SK-N-SH (cell line): ENCODE results near the gene CLK2. TPM values are rescaled to one million over a fixed set of nuclear protein-coding genes. Genes with fewer than 3 reads are reported as not detected.
A peak's percentile ranks its signal among the peaks of the same experiment; 100 is the strongest.
"Not testable (repeated sequence)": the region's sequence is repeated elsewhere in the genome, so short reads cannot be mapped to it uniquely, and the experiment has no call there.

Source experiments
- CTCF ChIA-PET: fragments of 300-600, 350-600 bp; formaldehyde crosslinking; extraction: SDS; loops from one replicate; lab custom pipeline; 2021; lab: Yijun Ruan, JAX
- POLR2A ChIA-PET: fragments of 350-600 bp; sonication (Branson Sonifier 250); formaldehyde crosslinking; extraction: SDS; loops from one replicate; lab custom pipeline; 2020; ENCODE audit warnings: antibody characterized with exemption, inconsistent platforms; lab: Yijun Ruan, JAX
- DNase-seq: peaks from one replicate; pipeline ENCODE4 v3.0.0; 2012
- H2AFZ ChIP-seq: fragments of 200-600 bp; sonication (generic); 2 replicates; pipeline ENCODE4 v1.8.1; 2016; ENCODE audit warnings: antibody characterized with exemption, mild to moderate bottlenecking, low read depth
- H3F3A ChIP-seq: fragments of 200-600 bp; sonication (generic); replicated peaks from 2 replicates; pipeline ENCODE3; 2016; ENCODE audit warnings: antibody characterized with exemption, mild to moderate bottlenecking; ENCODE audit not compliant: insufficient read depth
- H3K27ac ChIP-seq, 2 experiments: fragments of 200-500 bp in 1 of 2; fragments of 200-600 bp in 1 of 2; sonication (Bioruptor generic) in 1 of 2; sonication (generic), shearing (Covaris generic) in 1 of 2; 2 replicates each; pipeline versions ENCODE4 v1.5.1 to v1.6.1; 2014 to 2016; ENCODE audit warnings: low read depth in 2 of 2, inconsistent platforms in 1 of 2, low read length in 1 of 2, mild to moderate bottlenecking in 1 of 2, mixed read lengths in 1 of 2
- H3K27me3 ChIP-seq: fragments of 200-600 bp; sonication (generic), shearing (Covaris generic); 2 replicates; pipeline ENCODE4 v1.6.1; 2016; ENCODE audit warnings: mixed run types; ENCODE audit not compliant: insufficient read depth
- H3K36me3 ChIP-seq, 2 experiments: fragments of 200-500 bp in 1 of 2; fragments of 200-600 bp in 1 of 2; sonication (Bioruptor generic) in 1 of 2; sonication (generic) in 1 of 2; replicated peaks in 1 of 2; 2 replicates each; pipeline versions ENCODE3 to v1.5.1; 2014 to 2016; ENCODE audit warnings: low read length in 1 of 2, mild to moderate bottlenecking in 1 of 2; ENCODE audit not compliant: insufficient read depth in 2 of 2, control insufficient read depth in 1 of 2
- H3K4me1 ChIP-seq, 2 experiments: fragments of 200-500 bp in 1 of 2; fragments of 200-600 bp in 1 of 2; sonication (Bioruptor generic) in 1 of 2; sonication (generic), shearing (Covaris generic) in 1 of 2; 2 replicates each; pipeline versions ENCODE4 v1.5.1 to v1.6.1; 2014 to 2016; ENCODE audit warnings: low read depth in 1 of 2, low read length in 1 of 2, mixed run types in 1 of 2; ENCODE audit not compliant: insufficient read depth in 2 of 2, control insufficient read depth in 1 of 2
- H3K4me2 ChIP-seq: fragments of 200-600 bp; sonication (generic), shearing (Covaris generic); 2 replicates; pipeline ENCODE4 v1.6.1; 2017; ENCODE audit warnings: mixed run types
- H3K4me3 ChIP-seq, 2 experiments: fragments of 200-500 bp in 1 of 2; fragments of 200-600 bp in 1 of 2; sonication (Bioruptor generic) in 1 of 2; sonication (generic), shearing (Covaris generic) in 1 of 2; 2 replicates each; pipeline versions ENCODE4 v1.5.1 to v1.8.1; 2014 to 2016; ENCODE audit warnings: low read depth in 2 of 2, inconsistent platforms in 1 of 2, low read length in 1 of 2, mild to moderate bottlenecking in 1 of 2, mixed read lengths in 1 of 2, moderate library complexity in 1 of 2
- H3K79me2 ChIP-seq: fragments of 200-600 bp; sonication (generic); 2 replicates; pipeline ENCODE4 v1.8.1; 2017; ENCODE audit warnings: mild to moderate bottlenecking; ENCODE audit not compliant: insufficient read depth
- H3K9ac ChIP-seq: fragments of 200-600 bp; sonication (generic); 2 replicates; pipeline ENCODE4 v1.6.1; 2017; ENCODE audit warnings: mixed run types
- H3K9me2 ChIP-seq: fragments of 200-600 bp; sonication (generic); 2 replicates; pipeline ENCODE4 v1.6.1; 2017; ENCODE audit warnings: mixed run types
- H3K9me3 ChIP-seq: fragments of 200-600 bp; sonication (generic); 2 replicates; pipeline ENCODE4 v1.6.1; 2017; ENCODE audit warnings: mixed run types, mild to moderate bottlenecking, moderate library complexity
- H4K20me1 ChIP-seq: fragments of 200-600 bp; sonication (generic); 2 replicates; pipeline ENCODE4 v1.6.1; 2017; ENCODE audit warnings: mild to moderate bottlenecking, mixed run types; ENCODE audit not compliant: insufficient read depth
- CHD2 ChIP-seq: fragments of 150-350 bp; IDR thresholded peaks from 2 replicates; pipeline ENCODE4 v1.6.1; 2018; ENCODE audit warnings: low read length; ENCODE audit not compliant: partially characterized antibody
- CTCF ChIP-seq: fragments of 200-600 bp; sonication (generic); IDR thresholded peaks from 2 replicates; pipeline ENCODE4 v1.6.1; 2017; ENCODE audit warnings: antibody characterized with exemption, mild to moderate bottlenecking, moderate library complexity
- FOXJ3 ChIP-seq: sonication (generic); formaldehyde crosslinking; IDR thresholded peaks from 2 replicates; pipeline ENCODE4 v1.5.1; 2020; ENCODE audit warnings: mild to moderate bottlenecking, missing genetic modification reagents
- MXI1 ChIP-seq: IDR thresholded peaks from 2 replicates; pipeline ENCODE4 v1.6.1; 2012; ENCODE audit warnings: mild to moderate bottlenecking, low read depth, low read length, improper control_type of control experiment
- NFIC ChIP-seq: IDR thresholded peaks from 2 replicates; pipeline ENCODE4 v1.4.0; 2012; ENCODE audit warnings: borderline replicate concordance
- NRF1 ChIP-seq: IDR thresholded peaks from 2 replicates; pipeline ENCODE4 v1.6.1; 2012; ENCODE audit warnings: low read depth, mild to moderate bottlenecking, low read length
- RCOR1 ChIP-seq: fragments of 150-350 bp; IDR thresholded peaks from 2 replicates; pipeline ENCODE4 v1.6.1; 2017; ENCODE audit warnings: antibody characterized with exemption, low read length
- TAF1 ChIP-seq: IDR thresholded peaks from 2 replicates; pipeline ENCODE4 v1.6.1; 2012; ENCODE audit warnings: low read depth, mild to moderate bottlenecking, low read length, moderate library complexity, borderline replicate concordance
- TCF12 ChIP-seq: IDR thresholded peaks from 2 replicates; pipeline ENCODE4 v1.4.0; 2012
- WGBS: methylation state at CpG from one replicate; pipeline ENCODE4 v1.1.6; 2017; ENCODE audit warnings: low lambda C conversion rate; 5-methylcytosine and 5-hydroxymethylcytosine counted together
- polyA plus RNA-seq, 3 experiments: library from polyadenylated mRNA; depleted of rRNA; stranded (reverse); fragments of >200 nt; gene quantifications; 2 replicates each; pipeline ENCODE4 v1.2.3, GENCODE V29; 2012
- TF ChIP-seq, protein P1 (sequence below): IDR thresholded peaks from 2 replicates; pipeline ENCODE4 v1.4.0; 2012; ENCODE audit warnings: low read depth, borderline replicate concordance
- TF ChIP-seq, protein P2 (sequence below): IDR thresholded peaks from 2 replicates; pipeline ENCODE4 v1.4.0; 2012; ENCODE audit warnings: low read depth
- TF ChIP-seq, protein P3 (sequence below): fragments of 150-350 bp; IDR thresholded peaks from 2 replicates; pipeline ENCODE4 v1.6.1; 2016; ENCODE audit warnings: mild to moderate bottlenecking, low read depth, low read length

The CLK2 gene
- polyA plus RNA-seq, 1 of the 3 experiments (the other 2 are of a cell fraction): 76.7 TPM

- WGBS: 82% methylated on average over 7 of the region's 7 CpGs
- no peak overlapping the region for H2AFZ ChIP-seq
- ChIA-PET POLR2A (no interaction called here), CTCF (interaction anchor here (0.6 to 1.5 kb wide), 3 partner anchors 16 to 733 kb away, joined by 3 to 4 read pairs (median 3); no protein-coding TSS in a partner anchor)
- no peak overlapping the region for H3K4me2 ChIP-seq
- H3K27ac ChIP-seq: no peak overlapping the region
- no peaks in the 10 kb centered on the region for H3K9me2 ChIP-seq
- no peaks in the 10 kb centered on the region for H3K9me3 ChIP-seq
- H3K9ac ChIP-seq: no peak overlapping the region
- no peaks in the 10 kb centered on the region for H3K36me3 ChIP-seq
- DNase-seq: no peak
- H3F3A ChIP-seq: peaks cover 40% of the 10 kb centered on the region
- H3K4me3 ChIP-seq: no peak overlapping the region
- no peaks in the 10 kb centered on the region for H4K20me1 ChIP-seq
- H3K27me3 ChIP-seq: no peaks in the 10 kb centered on the region
- peaks cover 12 to 24% of the 10 kb centered on the region in 2 experiments; a peak in 3 of 4 replicates for H3K4me1 ChIP-seq
- H3K79me2 ChIP-seq: peaks cover 28% of the 10 kb centered on the region
- no peak for TF ChIP-seq CHD2
Observed at GRCh38 chr1:155223047-155223446, 50.3 kb downstream of the CLK2 start.

- H4K20me1 ChIP-seq, H3K4me3 ChIP-seq, H3K36me3 ChIP-seq, DNase-seq, POLR2A ChIA-PET, H3K9me2 ChIP-seq, H3K27ac ChIP-seq, H3K4me2 ChIP-seq, H3K27me3 ChIP-seq, H3K9ac ChIP-seq, H3K9me3 ChIP-seq: not testable (repeated sequence)
- H3K79me2 ChIP-seq: peaks cover 11% of the 10 kb centered on the region; the same call in 1 of the 2 replicates
- H2AFZ ChIP-seq: 0 out of 2 replicates have a peak overlapping the region, but pooled peaks have one; percentile 76
- H3F3A ChIP-seq: peaks cover 23% of the 10 kb centered on the region
- 92% methylated on average over 10 of the region's 10 CpGs for WGBS
- CTCF ChIA-PET: interaction anchor here (1.6 to 2.7 kb wide), 2 partner anchors 13 to 30 kb away, joined by 9 read pairs; partner anchors contain the start of gene THBS3
- peaks cover 2 to 14% of the 10 kb centered on the region in 2 experiments; a peak in 3 of 4 replicates for H3K4me1 ChIP-seq
Observed at GRCh38 chr1:155220211-155220965, 52.9 kb downstream of the CLK2 start.

GRCh38 chr1:155219592-155220031 lies 53.7 kb downstream of the CLK2 start:
- 11% methylated on average over 1 of the region's 1 CpG for WGBS
- peak; percentile 67 for DNase-seq
- no peak overlapping the region; a peak in 1 of 4 replicates for H3K4me3 ChIP-seq
- peaks cover 16% of the 10 kb centered on the region for H3F3A ChIP-seq
- no peaks in the 10 kb centered on the region for H4K20me1 ChIP-seq
- peaks cover 0 to 7% of the 10 kb centered on the region in 2 experiments for H3K36me3 ChIP-seq
- peak overlapping the region in 1 of 2 experiments; percentile 71; a peak in 1 of 4 replicates for H3K27ac ChIP-seq
- H3K4me2 ChIP-seq: no peak overlapping the region; the same call in 1 of the 2 replicates
- peak overlapping the region; percentile 76; the same call in 1 of the 2 replicates for H2AFZ ChIP-seq
- no peak overlapping the region; the same call in 1 of the 2 replicates for H3K9ac ChIP-seq
- no peaks in the 10 kb centered on the region for H3K9me3 ChIP-seq
- ChIA-PET CTCF (interaction anchor here (0.6 to 2.7 kb wide), 5 partner anchors 10 to 130 kb away, joined by 3 to 9 read pairs (median 6); partner anchors contain the start of gene THBS3), POLR2A (interaction anchor here (0.6 to 2.6 kb wide), 4 partner anchors 10 to 436 kb away, joined by 3 to 11 read pairs (median 4); partner anchors contain the start of genes MTX1 and THBS3)
- H3K9me2 ChIP-seq: no peaks in the 10 kb centered on the region
- H3K4me1 ChIP-seq: peaks cover 0 to 14% of the 10 kb centered on the region in 2 experiments; a peak in 2 of 4 replicates
- peaks cover 9% of the 10 kb centered on the region; the same call in 1 of the 2 replicates for H3K79me2 ChIP-seq
- no peaks in the 10 kb centered on the region for H3K27me3 ChIP-seq
- TF ChIP-seq NFIC: no peak
- TF ChIP-seq NRF1: no peak
- TF ChIP-seq, protein P1, sequence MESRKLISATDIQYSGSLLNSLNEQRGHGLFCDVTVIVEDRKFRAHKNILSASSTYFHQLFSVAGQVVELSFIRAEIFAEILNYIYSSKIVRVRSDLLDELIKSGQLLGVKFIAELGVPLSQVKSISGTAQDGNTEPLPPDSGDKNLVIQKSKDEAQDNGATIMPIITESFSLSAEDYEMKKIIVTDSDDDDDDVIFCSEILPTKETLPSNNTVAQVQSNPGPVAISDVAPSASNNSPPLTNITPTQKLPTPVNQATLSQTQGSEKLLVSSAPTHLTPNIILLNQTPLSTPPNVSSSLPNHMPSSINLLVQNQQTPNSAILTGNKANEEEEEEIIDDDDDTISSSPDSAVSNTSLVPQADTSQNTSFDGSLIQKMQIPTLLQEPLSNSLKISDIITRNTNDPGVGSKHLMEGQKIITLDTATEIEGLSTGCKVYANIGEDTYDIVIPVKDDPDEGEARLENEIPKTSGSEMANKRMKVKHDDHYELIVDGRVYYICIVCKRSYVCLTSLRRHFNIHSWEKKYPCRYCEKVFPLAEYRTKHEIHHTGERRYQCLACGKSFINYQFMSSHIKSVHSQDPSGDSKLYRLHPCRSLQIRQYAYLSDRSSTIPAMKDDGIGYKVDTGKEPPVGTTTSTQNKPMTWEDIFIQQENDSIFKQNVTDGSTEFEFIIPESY: no peak
- no peak for TF ChIP-seq TAF1
- TF ChIP-seq, protein P2, sequence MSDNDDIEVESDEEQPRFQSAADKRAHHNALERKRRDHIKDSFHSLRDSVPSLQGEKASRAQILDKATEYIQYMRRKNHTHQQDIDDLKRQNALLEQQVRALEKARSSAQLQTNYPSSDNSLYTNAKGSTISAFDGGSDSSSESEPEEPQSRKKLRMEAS: no peak
- no peak for TF ChIP-seq CTCF
- TF ChIP-seq FOXJ3 (CRISPR knock-in tag): no peak
- TF ChIP-seq TCF12: no peak
- TF ChIP-seq RCOR1: no peak
- peak; percentile 8; the same call in 1 of the 2 replicates for TF ChIP-seq MXI1
- TF ChIP-seq, protein P3, sequence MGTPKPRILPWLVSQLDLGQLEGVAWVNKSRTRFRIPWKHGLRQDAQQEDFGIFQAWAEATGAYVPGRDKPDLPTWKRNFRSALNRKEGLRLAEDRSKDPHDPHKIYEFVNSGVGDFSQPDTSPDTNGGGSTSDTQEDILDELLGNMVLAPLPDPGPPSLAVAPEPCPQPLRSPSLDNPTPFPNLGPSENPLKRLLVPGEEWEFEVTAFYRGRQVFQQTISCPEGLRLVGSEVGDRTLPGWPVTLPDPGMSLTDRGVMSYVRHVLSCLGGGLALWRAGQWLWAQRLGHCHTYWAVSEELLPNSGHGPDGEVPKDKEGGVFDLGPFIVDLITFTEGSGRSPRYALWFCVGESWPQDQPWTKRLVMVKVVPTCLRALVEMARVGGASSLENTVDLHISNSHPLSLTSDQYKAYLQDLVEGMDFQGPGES: no peak
